ENCODE data around the gene SLC9A1. TPM values are rescaled to one million over a fixed set of nuclear protein-coding genes. Genes with fewer than 3 reads are reported as not detected.
A peak's percentile ranks its signal among the peaks of the same experiment; 100 is the strongest.

Gene SLC9A1
- total RNA-seq, 2 donors from 2014 or later: 12.3 to 36.3 TPM

DNA sequence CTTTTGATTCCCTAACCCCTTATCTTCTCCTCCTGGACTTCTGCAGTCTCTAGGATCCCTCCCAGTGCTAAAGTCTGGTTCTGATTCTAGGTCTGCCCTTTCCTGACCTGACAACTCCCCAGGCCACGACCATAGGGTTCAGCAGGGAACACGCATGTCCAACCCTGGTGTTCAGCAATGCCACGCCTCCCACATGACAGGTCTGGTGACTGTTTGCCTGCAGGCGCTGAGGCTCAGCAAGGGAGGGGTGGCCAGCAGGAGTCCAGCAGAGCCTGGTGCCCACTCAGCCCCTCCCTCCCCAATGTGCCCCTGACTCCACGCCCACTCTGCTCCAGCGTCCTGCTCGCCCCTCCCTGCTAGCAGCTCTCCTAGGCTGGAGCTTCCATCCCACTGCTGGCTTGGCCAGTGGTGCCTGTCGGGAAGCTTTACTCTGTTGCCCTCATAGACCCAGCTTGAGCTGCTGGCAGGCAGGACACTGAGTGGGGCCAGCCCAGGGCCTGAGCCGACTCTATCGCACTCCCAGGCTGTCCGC lies 17.3 kb downstream of the SLC9A1 start:
- no peak for ATAC-seq (ENCODE audit: insufficient number of reproducible peaks, low FRiP score, low read depth)
- TF ChIP-seq, protein P1, sequence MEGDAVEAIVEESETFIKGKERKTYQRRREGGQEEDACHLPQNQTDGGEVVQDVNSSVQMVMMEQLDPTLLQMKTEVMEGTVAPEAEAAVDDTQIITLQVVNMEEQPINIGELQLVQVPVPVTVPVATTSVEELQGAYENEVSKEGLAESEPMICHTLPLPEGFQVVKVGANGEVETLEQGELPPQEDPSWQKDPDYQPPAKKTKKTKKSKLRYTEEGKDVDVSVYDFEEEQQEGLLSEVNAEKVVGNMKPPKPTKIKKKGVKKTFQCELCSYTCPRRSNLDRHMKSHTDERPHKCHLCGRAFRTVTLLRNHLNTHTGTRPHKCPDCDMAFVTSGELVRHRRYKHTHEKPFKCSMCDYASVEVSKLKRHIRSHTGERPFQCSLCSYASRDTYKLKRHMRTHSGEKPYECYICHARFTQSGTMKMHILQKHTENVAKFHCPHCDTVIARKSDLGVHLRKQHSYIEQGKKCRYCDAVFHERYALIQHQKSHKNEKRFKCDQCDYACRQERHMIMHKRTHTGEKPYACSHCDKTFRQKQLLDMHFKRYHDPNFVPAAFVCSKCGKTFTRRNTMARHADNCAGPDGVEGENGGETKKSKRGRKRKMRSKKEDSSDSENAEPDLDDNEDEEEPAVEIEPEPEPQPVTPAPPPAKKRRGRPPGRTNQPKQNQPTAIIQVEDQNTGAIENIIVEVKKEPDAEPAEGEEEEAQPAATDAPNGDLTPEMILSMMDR (IDR thresholded peaks at IDR 0.05): no peak
- no peaks in the 10 kb centered on the region for H3K36me3 ChIP-seq
- H3K4me3 ChIP-seq: no peak overlapping the region
- H3K9me3 ChIP-seq: no peaks in the 10 kb centered on the region
- no peaks in the 10 kb centered on the region for H3K27me3 ChIP-seq (replicated peaks; ENCODE audit: insufficient read depth)
- peak overlapping the region in 1 of 2 donors; percentile 57 for H3K27ac ChIP-seq
- peaks cover 32 to 57% of the 10 kb centered on the region in 2 donors for H3K4me1 ChIP-seq (ENCODE audit: control insufficient read depth in 1 of 2, low read depth in 2 of 2)
- no peak for DNase-seq (ENCODE audit: low spot score)

- DNase-seq (ENCODE audit: low spot score) (no peak), ATAC-seq (ENCODE audit: insufficient number of reproducible peaks, low FRiP score, low read depth) (no peak)
- H3K4me3 ChIP-seq: no peak overlapping the region
Observed at GRCh38 chr1:27136998-27137542, 17.9 kb downstream of the SLC9A1 start.

DNA sequence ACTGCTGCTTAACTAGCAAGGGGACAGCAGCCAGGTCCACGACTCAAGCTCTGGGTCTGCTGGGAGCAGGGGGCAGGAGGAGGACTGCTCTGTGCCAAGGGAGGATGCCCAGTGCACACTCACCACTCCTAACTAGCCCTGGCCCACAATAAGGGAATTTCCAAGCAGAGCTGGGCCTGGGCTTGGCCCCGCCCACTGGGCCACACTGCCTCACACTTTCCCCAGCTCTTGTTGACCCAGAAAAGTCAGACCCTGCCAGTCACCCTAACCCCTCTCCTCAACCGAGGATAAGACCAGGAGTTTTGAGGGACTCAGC lies 18.7 kb downstream of the SLC9A1 start:
- TF ChIP-seq, protein P1 (IDR thresholded peaks at IDR 0.05): no peak
- Histone ChIP-seq H3K27ac (peak overlapping the region in 1 of 2 donors; percentile 57), H3K27me3 (replicated peaks; ENCODE audit: insufficient read depth) (no peaks in the 10 kb centered on the region), H3K4me1 (ENCODE audit: control insufficient read depth in 1 of 2, low read depth in 2 of 2) (peaks cover 26 to 44% of the 10 kb centered on the region in 2 donors), H3K9me3 (no peaks in the 10 kb centered on the region), H3K36me3 (no peaks in the 10 kb centered on the region), H3K4me3 (no peak overlapping the region)
- ATAC-seq (ENCODE audit: insufficient number of reproducible peaks, low FRiP score, low read depth) (no peak), DNase-seq (ENCODE audit: low spot score) (no peak)

More at GRCh38 chr1:27136998-27137542, 17.9 kb downstream of the SLC9A1 start:
- Histone ChIP-seq H3K36me3 (no peaks in the 10 kb centered on the region), H3K4me1 (ENCODE audit: control insufficient read depth in 1 of 2, low read depth in 2 of 2) (peaks cover 32 to 52% of the 10 kb centered on the region in 2 donors), H3K27me3 (replicated peaks; ENCODE audit: insufficient read depth) (no peaks in the 10 kb centered on the region), H3K27ac (peak overlapping the region in 1 of 2 donors; percentile 57), H3K9me3 (no peaks in the 10 kb centered on the region)
- TF ChIP-seq, protein P1 (IDR thresholded peaks at IDR 0.05): no peak

- TF ChIP-seq, protein P1 (IDR thresholded peaks at IDR 0.05): no peak
- ATAC-seq (ENCODE audit: insufficient number of reproducible peaks, low FRiP score, low read depth) (no peak), DNase-seq (ENCODE audit: low spot score) (no peak)
- peak overlapping the region in 1 of 2 donors; percentile 57 for H3K27ac ChIP-seq
- no peaks in the 10 kb centered on the region for H3K36me3 ChIP-seq
- H3K4me1 ChIP-seq (ENCODE audit: control insufficient read depth in 1 of 2, low read depth in 2 of 2): peaks cover 26 to 44% of the 10 kb centered on the region in 2 donors
- no peaks in the 10 kb centered on the region for H3K9me3 ChIP-seq
- H3K27me3 ChIP-seq (replicated peaks; ENCODE audit: insufficient read depth): no peaks in the 10 kb centered on the region
- H3K4me3 ChIP-seq: no peak overlapping the region
Observed at GRCh38 chr1:27135541-27136235, 19.2 kb downstream of the SLC9A1 start.

DNA sequence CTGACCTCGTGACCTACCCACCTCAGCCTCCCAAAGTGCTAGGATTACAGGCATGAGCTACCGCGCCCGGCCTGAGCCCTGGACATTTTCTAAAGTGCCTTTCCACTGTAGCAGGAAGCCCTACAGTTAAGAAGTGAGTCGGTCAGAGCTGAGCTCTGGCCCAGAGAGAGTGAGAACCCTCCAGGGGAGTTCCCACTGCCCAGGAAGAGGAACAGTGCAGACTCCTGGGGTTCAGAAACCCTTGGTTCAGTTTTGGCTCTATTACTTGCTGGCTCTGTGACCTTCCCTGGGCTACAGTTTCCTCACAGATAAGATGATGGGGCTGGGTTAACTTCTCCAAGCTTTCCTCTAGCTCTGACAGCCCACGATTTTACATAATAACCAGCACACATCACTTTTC lies 20.9 kb downstream of the SLC9A1 start:
- DNase-seq (ENCODE audit: low spot score) (no peak), ATAC-seq (ENCODE audit: insufficient number of reproducible peaks, low FRiP score, low read depth) (no peak)
- no peaks in the 10 kb centered on the region for H3K9me3 ChIP-seq
- peak overlapping the region in 1 of 2 donors; percentile 12 for H3K27ac ChIP-seq
- no peaks in the 10 kb centered on the region for H3K27me3 ChIP-seq (replicated peaks; ENCODE audit: insufficient read depth)
- peaks cover 26 to 40% of the 10 kb centered on the region in 2 donors for H3K4me1 ChIP-seq (ENCODE audit: control insufficient read depth in 1 of 2, low read depth in 2 of 2)
- H3K4me3 ChIP-seq: no peak overlapping the region
- TF ChIP-seq, protein P1 (IDR thresholded peaks at IDR 0.05): no peak
- no peaks in the 10 kb centered on the region for H3K36me3 ChIP-seq
